MM.1S (cell line): ENCODE data around the gene MAGI1.

Source experiments
- DNase-seq: peaks from one replicate; pipeline ENCODE4 v3.0.0-alpha.2; 2015
- H2AFZ ChIP-seq: fragments of 300-600 bp; sonication (generic); 2 replicates; pipeline ENCODE4 v1.6.0; 2016; ENCODE audit warnings: antibody characterized with exemption, low read length
- H3F3A ChIP-seq: fragments of 300-600 bp; sonication (generic); 2 replicates; pipeline ENCODE4 v1.6.1; 2016; ENCODE audit warnings: mild to moderate bottlenecking, antibody characterized with exemption, low read length, moderate library complexity, mixed read lengths; ENCODE audit not compliant: insufficient read depth
- H3K27ac ChIP-seq: fragments of 300-600 bp; sonication (generic); 2 replicates; pipeline ENCODE4 v1.5.1; 2016; ENCODE audit warnings: mild to moderate bottlenecking, low read length
- H3K27me3 ChIP-seq: fragments of 300-600 bp; sonication (generic); replicated peaks from 2 replicates; pipeline ENCODE4 v1.6.0; 2016; ENCODE audit warnings: low read length; ENCODE audit not compliant: insufficient read depth
- H3K36me3 ChIP-seq: fragments of 300-600 bp; sonication (generic); replicated peaks from 2 replicates; pipeline ENCODE4 v1.6.1; 2016; ENCODE audit warnings: mild to moderate bottlenecking, low read length, mixed read lengths; ENCODE audit not compliant: insufficient read depth
- H3K4me1 ChIP-seq: fragments of 300-600 bp; sonication (generic); 2 replicates; pipeline ENCODE4 v1.6.1; 2016; ENCODE audit warnings: low read length, mixed read lengths
- H3K4me2 ChIP-seq: fragments of 300-600 bp; sonication (generic); 2 replicates; pipeline ENCODE4 v1.6.0; 2016; ENCODE audit warnings: low read depth, low read length
- H3K4me3 ChIP-seq: fragments of 300-600 bp; sonication (generic); 2 replicates; pipeline ENCODE4 v1.5.1; 2016; ENCODE audit warnings: low read length, mixed read lengths
- H3K79me2 ChIP-seq: fragments of 300-600 bp; sonication (generic); 2 replicates; pipeline ENCODE4 v1.6.1; 2016; ENCODE audit warnings: mixed run types, low read length, mixed read lengths
- H3K9ac ChIP-seq: fragments of 300-600 bp; sonication (generic); 2 replicates; pipeline ENCODE4 v1.6.1; 2016; ENCODE audit warnings: low read length, mixed read lengths
- H3K9me2 ChIP-seq: fragments of 300-600 bp; sonication (generic); replicated peaks from 2 replicates; pipeline ENCODE4 v1.6.1; 2016; ENCODE audit warnings: mild to moderate bottlenecking, low read length, mixed read lengths; ENCODE audit not compliant: insufficient read depth
- H3K9me3 ChIP-seq: fragments of 300-600 bp; sonication (generic); replicated peaks from 2 replicates; pipeline ENCODE4 v1.6.1; 2016; ENCODE audit warnings: mild to moderate bottlenecking, low read length, mixed read lengths; ENCODE audit not compliant: insufficient read depth
- H4K20me1 ChIP-seq: fragments of 300-600 bp; sonication (generic); 2 replicates; pipeline ENCODE4 v1.6.1; 2016; ENCODE audit warnings: mild to moderate bottlenecking, low read length, moderate library complexity, mixed read lengths; ENCODE audit not compliant: insufficient read depth
- CTCF ChIP-seq: fragments of 300-600 bp; sonication (generic); IDR thresholded peaks from 2 replicates; pipeline ENCODE4 v1.5.1; 2016; ENCODE audit warnings: antibody characterized with exemption, low read length, mixed read lengths
- EZH2 ChIP-seq: fragments of 300-600 bp; sonication (generic); optimal IDR thresholded peaks from 2 replicates; pipeline ENCODE3; 2017; ENCODE audit warnings: low read depth, mild to moderate bottlenecking, antibody characterized with exemption, low read length, mixed read lengths
- EZH2phosphoT487 ChIP-seq: fragments of 300-600 bp; sonication (generic); IDR thresholded peaks from 2 replicates; pipeline ENCODE4 v1.6.1; 2018; ENCODE audit warnings: antibody characterized with exemption, low read length

The MAGI1 gene

GRCh38 chr3:65445573-65446169, 593.0 kb downstream of the MAGI1 start:
- H3K36me3 ChIP-seq = no peaks in the 10 kb centered on the region
- H4K20me1 ChIP-seq = no peaks in the 10 kb centered on the region
- no peak for DNase-seq
- no peaks in the 10 kb centered on the region for H3K79me2 ChIP-seq
- no peak overlapping the region for H3K9ac ChIP-seq
- H3F3A ChIP-seq = no peaks in the 10 kb centered on the region
- no peaks in the 10 kb centered on the region for H3K27me3 ChIP-seq
- H3K4me2 ChIP-seq = no peak overlapping the region
- no peaks in the 10 kb centered on the region for H3K9me3 ChIP-seq
- H2AFZ ChIP-seq = no peak overlapping the region
- H3K27ac ChIP-seq = no peak overlapping the region
- no peaks in the 10 kb centered on the region for H3K9me2 ChIP-seq
- TF ChIP-seq EZH2 = no peak
- TF ChIP-seq CTCF = no peak
- no peak for TF ChIP-seq EZH2phosphoT487
- H3K4me3 ChIP-seq = no peak overlapping the region
- H3K4me1 ChIP-seq = no peaks in the 10 kb centered on the region

- TF ChIP-seq CTCF = no peak
- no peak for TF ChIP-seq EZH2phosphoT487
- no peak for TF ChIP-seq EZH2
- no peak for DNase-seq
- no peaks in the 10 kb centered on the region for H3K9me2 ChIP-seq
Observed at GRCh38 chr3:65444447-65444815, 594.3 kb downstream of the MAGI1 start.

GRCh38 chr3:65443739-65444446, 594.8 kb downstream of the MAGI1 start:
- H3K9ac ChIP-seq = no peak overlapping the region
- H3K4me2 ChIP-seq = no peak overlapping the region
- H3K9me3 ChIP-seq = no peaks in the 10 kb centered on the region
- H2AFZ ChIP-seq = no peak overlapping the region
- no peaks in the 10 kb centered on the region for H3K4me1 ChIP-seq
- TF ChIP-seq CTCF (no peak), EZH2 (no peak), EZH2phosphoT487 (no peak)
- no peaks in the 10 kb centered on the region for H4K20me1 ChIP-seq
- no peaks in the 10 kb centered on the region for H3F3A ChIP-seq
- H3K27ac ChIP-seq = no peak overlapping the region
- H3K4me3 ChIP-seq = no peak overlapping the region
- H3K79me2 ChIP-seq = no peaks in the 10 kb centered on the region
- H3K36me3 ChIP-seq = no peaks in the 10 kb centered on the region
- H3K9me2 ChIP-seq = no peaks in the 10 kb centered on the region
- DNase-seq = no peak
- H3K27me3 ChIP-seq = no peaks in the 10 kb centered on the region

More at GRCh38 chr3:65444447-65444815, 594.3 kb downstream of the MAGI1 start:
- no peak overlapping the region for H3K4me2 ChIP-seq
- no peak overlapping the region for H3K9ac ChIP-seq
- no peaks in the 10 kb centered on the region for H3K27me3 ChIP-seq
- H3K4me1 ChIP-seq = no peaks in the 10 kb centered on the region
- no peak overlapping the region for H2AFZ ChIP-seq
- no peaks in the 10 kb centered on the region for H3K36me3 ChIP-seq
- H3K4me3 ChIP-seq = no peak overlapping the region
- no peaks in the 10 kb centered on the region for H4K20me1 ChIP-seq
- no peaks in the 10 kb centered on the region for H3F3A ChIP-seq
- H3K27ac ChIP-seq = no peak overlapping the region
- no peaks in the 10 kb centered on the region for H3K79me2 ChIP-seq
- H3K9me3 ChIP-seq = no peaks in the 10 kb centered on the region
